Measurements from ENCODE around the gene TBC1D16. TPM values are rescaled to one million over a fixed set of nuclear protein-coding genes. Genes with fewer than 3 reads are reported as not detected.

TBC1D16 gene
- total and polyA plus RNA-seq, 2 donors (not counting 1 experiment from before 2014, with no cell fraction given) = 8.3 to 30.4 TPM

DNA sequence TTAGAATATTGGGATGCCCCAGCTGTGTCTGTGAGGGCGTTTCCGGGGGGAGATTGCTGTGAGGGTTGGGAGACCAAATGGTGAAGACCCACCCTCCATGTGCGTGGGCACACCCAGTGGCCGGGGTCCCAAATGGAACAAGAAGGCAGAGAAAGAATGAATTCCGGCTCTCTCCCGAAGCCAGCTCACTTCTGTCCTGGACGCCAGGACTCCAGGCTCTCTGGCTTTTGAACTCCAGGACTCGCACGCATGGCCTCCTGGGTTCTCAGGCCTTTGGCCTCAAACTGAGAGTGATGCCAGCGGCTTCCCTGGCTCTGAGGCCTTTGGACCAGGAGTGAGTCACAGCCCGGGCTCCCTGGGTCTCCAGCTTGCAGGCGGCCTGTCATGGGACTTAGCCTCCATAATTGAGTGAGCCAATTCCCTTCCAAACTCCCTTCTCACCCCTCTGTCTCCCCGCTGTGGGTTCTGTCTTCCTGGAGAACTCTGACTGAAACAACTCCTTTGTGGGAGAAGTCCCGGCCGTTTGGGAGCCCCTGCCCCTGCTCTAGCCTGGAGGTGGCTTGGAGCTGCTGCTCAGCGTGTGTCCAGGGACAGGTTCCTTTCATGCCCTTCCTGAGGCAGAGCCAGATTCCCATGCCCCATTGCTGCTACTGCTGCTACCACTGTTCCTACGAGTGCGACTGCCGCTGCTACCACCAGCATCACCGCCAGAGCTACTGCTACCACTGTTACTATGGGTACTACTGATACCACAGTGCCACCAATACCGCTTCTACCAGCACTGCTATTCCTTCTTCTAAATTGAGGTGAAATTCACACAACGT, 146.6 kb downstream of the TBC1D16 start:
- Histone ChIP-seq H2AFZ (ENCODE audit: low read length) (no peak overlapping the region), H3K79me2 (ENCODE audit: control insufficient read depth, insufficient read depth, low read length) (no peaks in the 10 kb centered on the region), H3K36me3 (ENCODE audit: control insufficient read depth, insufficient read depth, low read length) (no peaks in the 10 kb centered on the region), H3K27ac (ENCODE audit: insufficient read depth, low read length) (no peak overlapping the region), H3K4me1 (ENCODE audit: control insufficient read depth, extremely low read depth, insufficient read depth, low read length) (no peaks in the 10 kb centered on the region), H4K20me1 (ENCODE audit: control insufficient read depth, extremely low read depth, insufficient read depth, low read length) (no peaks in the 10 kb centered on the region), H3K9me3 (ENCODE audit: control insufficient read depth, insufficient read depth, low read depth, low read length) (no peaks in the 10 kb centered on the region), H3K27me3 (ENCODE audit: control insufficient read depth, insufficient read depth, low read length) (peaks cover 5% of the 10 kb centered on the region), H3K4me3 (replicated peaks in 1 of 4; ENCODE audit: control extremely low read depth in 1 of 4, insufficient read depth in 1 of 4, low read depth in 3 of 4, low read length in 4 of 4) (no peak overlapping the region), H3K9ac (ENCODE audit: insufficient read depth, low read length) (no peak overlapping the region), H3K4me2 (ENCODE audit: extremely low read depth, insufficient read depth, low read length) (no peak overlapping the region)
- DNase-seq (ENCODE audit: low read depth in 2 of 2) = no peak
- TF ChIP-seq CTCF (conservative IDR thresholded peaks at IDR 0.05 in 1 of 2, IDR thresholded peaks at IDR 0.05 in 1 of 2; ENCODE audit: low read depth in 1 of 2, low read length in 2 of 2) (no peak), EZH2 (IDR thresholded peaks at IDR 0.05; ENCODE audit: low read length, missing control alignments) (no peak)

- Histone ChIP-seq H3K4me3 (replicated peaks in 1 of 4; ENCODE audit: control extremely low read depth in 1 of 4, insufficient read depth in 1 of 4, low read depth in 3 of 4, low read length in 4 of 4) (no peak overlapping the region), H3K79me2 (ENCODE audit: control insufficient read depth, insufficient read depth, low read length) (no peaks in the 10 kb centered on the region), H2AFZ (ENCODE audit: low read length) (no peak overlapping the region), H3K4me1 (ENCODE audit: control insufficient read depth, extremely low read depth, insufficient read depth, low read length) (no peaks in the 10 kb centered on the region), H3K27me3 (ENCODE audit: control insufficient read depth, insufficient read depth, low read length) (peaks cover 6% of the 10 kb centered on the region), H3K36me3 (ENCODE audit: control insufficient read depth, insufficient read depth, low read length) (no peaks in the 10 kb centered on the region), H3K9ac (ENCODE audit: insufficient read depth, low read length) (no peak overlapping the region), H4K20me1 (ENCODE audit: control insufficient read depth, extremely low read depth, insufficient read depth, low read length) (no peaks in the 10 kb centered on the region), H3K27ac (ENCODE audit: insufficient read depth, low read length) (no peak overlapping the region), H3K9me3 (ENCODE audit: control insufficient read depth, insufficient read depth, low read depth, low read length) (no peaks in the 10 kb centered on the region), H3K4me2 (ENCODE audit: extremely low read depth, insufficient read depth, low read length) (no peak overlapping the region)
- TF ChIP-seq EZH2 (IDR thresholded peaks at IDR 0.05; ENCODE audit: low read length, missing control alignments) (no peak), CTCF (conservative IDR thresholded peaks at IDR 0.05 in 1 of 2, IDR thresholded peaks at IDR 0.05 in 1 of 2; ENCODE audit: low read depth in 1 of 2, low read length in 2 of 2) (no peak)
- DNase-seq (ENCODE audit: low read depth in 2 of 2) = no peak
These were observed 147.6 kb downstream of the TBC1D16 start for GRCh38 chr17:79888009-79888540.

DNA sequence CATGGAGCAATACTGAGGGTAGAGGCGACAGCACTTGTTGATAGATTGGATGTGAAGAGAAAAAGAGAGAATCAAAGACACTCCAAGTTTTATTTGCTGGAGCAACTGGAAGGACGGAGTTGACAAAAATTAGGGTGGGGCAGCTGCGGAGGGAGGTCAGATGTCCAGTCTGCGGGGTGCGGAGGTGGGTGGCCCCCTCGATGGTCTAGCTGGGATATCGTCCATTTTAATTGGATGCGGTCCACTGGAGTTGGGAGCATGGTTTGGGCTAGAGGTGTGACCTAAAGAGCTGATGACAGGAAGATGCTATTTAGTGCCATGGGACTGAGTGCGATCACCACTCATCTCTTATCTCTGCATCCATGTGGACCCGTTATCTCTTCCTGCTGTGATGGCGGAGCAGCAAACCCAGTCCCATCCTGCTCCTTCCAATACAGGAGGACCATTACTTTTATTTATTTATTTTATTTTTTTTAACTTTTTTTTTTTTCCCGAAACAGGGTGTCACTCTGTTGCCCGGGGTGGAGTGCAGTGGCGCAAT, 148.2 kb downstream of the TBC1D16 start:
- H2AFZ ChIP-seq (ENCODE audit: low read length) = no peak overlapping the region
- H3K4me1 ChIP-seq (ENCODE audit: control insufficient read depth, extremely low read depth, insufficient read depth, low read length) = no peaks in the 10 kb centered on the region
- no peaks in the 10 kb centered on the region for H3K79me2 ChIP-seq (ENCODE audit: control insufficient read depth, insufficient read depth, low read length)
- no peaks in the 10 kb centered on the region for H3K9me3 ChIP-seq (ENCODE audit: control insufficient read depth, insufficient read depth, low read depth, low read length)
- H3K36me3 ChIP-seq (ENCODE audit: control insufficient read depth, insufficient read depth, low read length) = no peaks in the 10 kb centered on the region
- H3K4me3 ChIP-seq (replicated peaks in 1 of 4; ENCODE audit: control extremely low read depth in 1 of 4, insufficient read depth in 1 of 4, low read depth in 3 of 4, low read length in 4 of 4) = no peak overlapping the region
- no peak overlapping the region for H3K9ac ChIP-seq (ENCODE audit: insufficient read depth, low read length)
- H3K27ac ChIP-seq (ENCODE audit: insufficient read depth, low read length) = no peak overlapping the region
- DNase-seq (ENCODE audit: low read depth in 2 of 2) = no peak
- H4K20me1 ChIP-seq (ENCODE audit: control insufficient read depth, extremely low read depth, insufficient read depth, low read length) = no peaks in the 10 kb centered on the region
- H3K27me3 ChIP-seq (ENCODE audit: control insufficient read depth, insufficient read depth, low read length) = peaks cover 7% of the 10 kb centered on the region
- TF ChIP-seq EZH2 (IDR thresholded peaks at IDR 0.05; ENCODE audit: low read length, missing control alignments) (no peak), CTCF (conservative IDR thresholded peaks at IDR 0.05 in 1 of 2, IDR thresholded peaks at IDR 0.05 in 1 of 2; ENCODE audit: low read depth in 1 of 2, low read length in 2 of 2) (no peak)
- no peak overlapping the region for H3K4me2 ChIP-seq (ENCODE audit: extremely low read depth, insufficient read depth, low read length)
